HepG2 (cell line): Measurements from ENCODE around the gene FBXO9. TPM values are rescaled to one million over a fixed set of nuclear protein-coding genes. Genes with fewer than 3 reads are reported as not detected.

Source experiments
- CC2D1A ChIP-seq: sonication (generic); formaldehyde crosslinking; IDR thresholded peaks from 2 replicates; pipeline ENCODE4 v1.8.1; 2023; ENCODE audit warnings: mild to moderate bottlenecking, missing genetic modification reagents
- DMAP1 ChIP-seq: IDR thresholded peaks from 2 replicates; pipeline ENCODE4 v1.6.1; 2016
- E2F1 ChIP-seq: sonication (generic); formaldehyde crosslinking; IDR thresholded peaks from 2 replicates; pipeline ENCODE4 v1.5.0; 2020; ENCODE audit warnings: missing genetic modification reagents
- GATA4 ChIP-seq: sonication (generic); IDR thresholded peaks from 2 replicates; pipeline ENCODE4 v1.6.1; 2016; ENCODE audit warnings: antibody characterized with exemption, low read depth, borderline replicate concordance
- HDAC6 ChIP-seq: fragments of 200-600 bp; sonication (generic); IDR thresholded peaks from 2 replicates; pipeline ENCODE4 v1.7.0; 2017; ENCODE audit warnings: mild to moderate bottlenecking, antibody characterized with exemption, low read length, low read depth
- ISL2 ChIP-seq: sonication (generic); formaldehyde crosslinking; IDR thresholded peaks from 2 replicates; pipeline ENCODE4 v1.5.0; 2020; ENCODE audit warnings: missing genetic modification reagents
- MTA3 ChIP-seq: sonication (generic); formaldehyde crosslinking; IDR thresholded peaks from 2 replicates; pipeline ENCODE4 v1.4.0; 2020; ENCODE audit warnings: missing genetic modification reagents
- PCBP1 ChIP-seq: fragments of 200-400 bp; formaldehyde crosslinking; IDR thresholded peaks from 2 replicates; pipeline ENCODE4 v1.6.1; 2017; ENCODE audit warnings: mild to moderate bottlenecking, low read depth, low read length, borderline replicate concordance
- PHF20 ChIP-seq: sonication (generic); formaldehyde crosslinking; IDR thresholded peaks from 2 replicates; pipeline ENCODE4 v1.5.0; 2020; ENCODE audit warnings: mild to moderate bottlenecking, missing genetic modification reagents
- PRMT3 ChIP-seq: sonication (generic); formaldehyde crosslinking; IDR thresholded peaks from 2 replicates; pipeline ENCODE4 v1.8.1; 2022; ENCODE audit warnings: low read depth, mild to moderate bottlenecking, moderate library complexity, missing genetic modification reagents, borderline replicate concordance
- RBM22 ChIP-seq: fragments of 200-400 bp; formaldehyde crosslinking; optimal IDR thresholded peaks from 2 replicates; pipeline ENCODE3; 2017; ENCODE audit warnings: mild to moderate bottlenecking, low read length, moderate library complexity
- RELA ChIP-seq: sonication (generic); formaldehyde crosslinking; IDR thresholded peaks from 2 replicates; pipeline ENCODE4 v1.4.0; 2020; ENCODE audit warnings: missing genetic modification reagents
- SMC3 ChIP-seq: IDR thresholded peaks from 2 replicates; pipeline ENCODE4 v1.6.1; 2011; ENCODE audit warnings: low read length, improper control_type of control experiment
- SNAI1 ChIP-seq: sonication (generic); formaldehyde crosslinking; IDR thresholded peaks from 2 replicates; pipeline ENCODE4 v1.5.0; 2020; ENCODE audit warnings: mild to moderate bottlenecking, missing genetic modification reagents, borderline replicate concordance
- SPEN ChIP-seq: sonication (generic); formaldehyde crosslinking; IDR thresholded peaks from 2 replicates; pipeline ENCODE4 v1.5.1; 2020; ENCODE audit warnings: low read depth, mild to moderate bottlenecking, missing genetic modification reagents
- ZBTB14 ChIP-seq: sonication (generic); formaldehyde crosslinking; IDR thresholded peaks from 2 replicates; pipeline ENCODE4 v1.4.0; 2020; ENCODE audit warnings: missing genetic modification reagents
- ZEB1 ChIP-seq: IDR thresholded peaks from 2 replicates; pipeline ENCODE4 v1.6.1; 2012; ENCODE audit warnings: mild to moderate bottlenecking, low read depth, inconsistent platforms; ENCODE audit not compliant: insufficient replicate concordance
- ZKSCAN1 ChIP-seq: fragments of 150-350 bp; IDR thresholded peaks from 2 replicates; pipeline ENCODE4 v1.6.1; 2014; ENCODE audit warnings: low read length
- ZNF143 ChIP-seq: sonication (generic); formaldehyde crosslinking; IDR thresholded peaks from 2 replicates; pipeline ENCODE4 v1.4.0; 2020; ENCODE audit warnings: missing genetic modification reagents
- ZNF296 ChIP-seq: sonication (generic); formaldehyde crosslinking; conservative IDR thresholded peaks from 2 replicates; pipeline ENCODE4 v1.5.0; 2020; ENCODE audit warnings: mild to moderate bottlenecking, missing genetic modification reagents
- ZNF451 ChIP-seq: sonication (generic); formaldehyde crosslinking; IDR thresholded peaks from 2 replicates; pipeline ENCODE4 v1.5.0; 2020; ENCODE audit warnings: mild to moderate bottlenecking, missing genetic modification reagents
- ZNF672 ChIP-seq: sonication (generic); formaldehyde crosslinking; IDR thresholded peaks from 2 replicates; pipeline ENCODE4 v1.8.1; 2022; ENCODE audit warnings: missing genetic modification reagents
- ZSCAN31 ChIP-seq: sonication (generic); formaldehyde crosslinking; IDR thresholded peaks from 2 replicates; pipeline ENCODE4 v1.5.0; 2020; ENCODE audit warnings: low read depth, mild to moderate bottlenecking, missing genetic modification reagents
- ZZZ3 ChIP-seq: sonication (generic); formaldehyde crosslinking; IDR thresholded peaks from 2 replicates; pipeline ENCODE4 v1.4.0; 2020; ENCODE audit warnings: missing genetic modification reagents, mild to moderate bottlenecking, borderline replicate concordance
- polyA plus RNA-seq, 8 experiments: library from polyadenylated mRNA; depleted of rRNA in 3 of 8; stranded (reverse) in 7 of 8; unstranded in 1 of 8; fragments of >200 nt; fragmentation: Illumina TruSeq in 4 of 8; extraction: Trizol in 4 of 8; gene quantifications; 2 replicates each; pipeline versions ENCODE4 v1.2.1 to v1.2.3, GENCODE V29; 2011 to 2016; ENCODE audit warnings: low read depth in 4 of 8, missing spikeins in 1 of 8, mixed read lengths in 1 of 8; ENCODE audit not compliant: insufficient read depth in 1 of 8
- total RNA-seq, 5 experiments: library from RNA; depleted of rRNA; stranded (reverse); fragments of >200 nt; fragmentation: Illumina TruSeq; extraction: Trizol; gene quantifications; 2 replicates each; pipeline ENCODE4 v1.2.3, GENCODE V29; 2016; ENCODE audit warnings: low read depth in 1 of 5
- TF ChIP-seq, protein P1 (sequence below): sonication (generic); formaldehyde crosslinking; IDR thresholded peaks from 2 replicates; pipeline ENCODE4 v1.4.0; 2020; ENCODE audit warnings: mild to moderate bottlenecking, missing genetic modification reagents

Gene FBXO9
- total and polyA plus RNA-seq, 2 of the 13 experiments (the other 11 are each of a cell fraction or from before 2014, with no cell fraction given) = 64.3 to 98.4 TPM

- no peak; the same call in none of the 2 replicates for TF ChIP-seq E2F1
- peak; percentile 100 for TF ChIP-seq ISL2 (CRISPR knock-in tag)
- TF ChIP-seq ZNF451 (CRISPR knock-in tag) = no peak
- TF ChIP-seq SNAI1 (CRISPR knock-in tag) = no peak
- peak; percentile 99 for TF ChIP-seq GATA4
- peak; percentile 52; the same call in 1 of the 2 replicates for TF ChIP-seq DMAP1 (CRISPR knock-in tag)
- TF ChIP-seq SMC3 = no peak
- no peak for TF ChIP-seq RBM22
- peak; percentile 39; the same call in 1 of the 2 replicates for TF ChIP-seq ZSCAN31
- peak; percentile 72 for TF ChIP-seq ZEB1
- no peak for TF ChIP-seq MTA3
- 0 out of 2 replicates have a peak, but pooled peaks have one; percentile 43 for TF ChIP-seq ZZZ3 (CRISPR knock-in tag)
- no peak for TF ChIP-seq CC2D1A (CRISPR knock-in tag)
- no peak for TF ChIP-seq HDAC6
- TF ChIP-seq, protein P1, sequence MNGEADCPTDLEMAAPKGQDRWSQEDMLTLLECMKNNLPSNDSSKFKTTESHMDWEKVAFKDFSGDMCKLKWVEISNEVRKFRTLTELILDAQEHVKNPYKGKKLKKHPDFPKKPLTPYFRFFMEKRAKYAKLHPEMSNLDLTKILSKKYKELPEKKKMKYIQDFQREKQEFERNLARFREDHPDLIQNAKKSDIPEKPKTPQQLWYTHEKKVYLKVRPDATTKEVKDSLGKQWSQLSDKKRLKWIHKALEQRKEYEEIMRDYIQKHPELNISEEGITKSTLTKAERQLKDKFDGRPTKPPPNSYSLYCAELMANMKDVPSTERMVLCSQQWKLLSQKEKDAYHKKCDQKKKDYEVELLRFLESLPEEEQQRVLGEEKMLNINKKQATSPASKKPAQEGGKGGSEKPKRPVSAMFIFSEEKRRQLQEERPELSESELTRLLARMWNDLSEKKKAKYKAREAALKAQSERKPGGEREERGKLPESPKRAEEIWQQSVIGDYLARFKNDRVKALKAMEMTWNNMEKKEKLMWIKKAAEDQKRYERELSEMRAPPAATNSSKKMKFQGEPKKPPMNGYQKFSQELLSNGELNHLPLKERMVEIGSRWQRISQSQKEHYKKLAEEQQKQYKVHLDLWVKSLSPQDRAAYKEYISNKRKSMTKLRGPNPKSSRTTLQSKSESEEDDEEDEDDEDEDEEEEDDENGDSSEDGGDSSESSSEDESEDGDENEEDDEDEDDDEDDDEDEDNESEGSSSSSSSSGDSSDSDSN (CRISPR knock-in tag) = no peak; the same call in 1 of the 2 replicates
- TF ChIP-seq ZBTB14 (CRISPR knock-in tag) = no peak
- no peak for TF ChIP-seq ZNF672
- no peak for TF ChIP-seq PRMT3 (CRISPR knock-in tag)
- TF ChIP-seq ZNF143 (CRISPR knock-in tag) = peak; percentile 57; the same call in 1 of the 2 replicates
- TF ChIP-seq ZKSCAN1 = no peak
- TF ChIP-seq PHF20 = no peak
- TF ChIP-seq SPEN = no peak
- no peak for TF ChIP-seq PCBP1
- TF ChIP-seq ZNF296 (CRISPR knock-in tag) = no peak
- TF ChIP-seq RELA (CRISPR knock-in tag) = no peak
These were observed 69.5 kb downstream of the FBXO9 start (continued) for GRCh38 chr6:53134601-53135235.
